SU-DHL-6 (cell line): ENCODE measurements around the gene ZNF513.

Experiments
- H2AFZ ChIP-seq: fragments of 200-600 bp; sonication (generic); 2 replicates; pipeline ENCODE4 v1.6.1; 2014; ENCODE audit warnings: low read depth, mild to moderate bottlenecking, moderate library complexity, mixed read lengths, antibody characterized with exemption, low read length; ENCODE audit not compliant: severe bottlenecking
- H3F3A ChIP-seq: fragments of 200-600 bp; shearing (Covaris generic); 2 replicates; pipeline ENCODE4 v1.6.0; 2016; ENCODE audit warnings: antibody characterized with exemption, mild to moderate bottlenecking; ENCODE audit not compliant: insufficient read depth
- H3K27ac ChIP-seq: fragments of 200-600 bp; sonication (generic); 2 replicates; pipeline ENCODE4 v1.5.1; 2016; ENCODE audit warnings: low read depth, mild to moderate bottlenecking, low read length, moderate library complexity, mixed read lengths
- H3K27me3 ChIP-seq: fragments of 200-600 bp; sonication (generic), shearing (Covaris generic); 2 replicates; pipeline ENCODE4 v1.6.0; 2014; ENCODE audit warnings: mild to moderate bottlenecking, low read length
- H3K36me3 ChIP-seq: fragments of 200-600 bp; sonication (generic); 2 replicates; pipeline ENCODE4 v1.6.1; 2014; ENCODE audit warnings: mild to moderate bottlenecking, low read length, mixed read lengths
- H3K4me2 ChIP-seq: fragments of 300-600, 200-600 bp; shearing (Covaris generic), sonication (generic); 2 replicates; pipeline ENCODE4 v1.6.0; 2014; ENCODE audit warnings: low read length, low read depth, mild to moderate bottlenecking; ENCODE audit not compliant: poor library complexity, severe bottlenecking
- H3K4me3 ChIP-seq: fragments of 200-600 bp; sonication (generic); 2 replicates; pipeline ENCODE4 v1.5.1; 2014; ENCODE audit warnings: antibody characterized with exemption, low read length, mild to moderate bottlenecking, mixed read lengths; ENCODE audit not compliant: insufficient read depth, poor library complexity, severe bottlenecking
- H3K79me2 ChIP-seq: fragments of 200-600 bp; sonication (generic); 2 replicates; pipeline ENCODE4 v1.6.1; 2014; ENCODE audit warnings: mild to moderate bottlenecking, low read length, moderate library complexity; ENCODE audit not compliant: insufficient read depth
- H3K9ac ChIP-seq: fragments of 200-600 bp; sonication (generic); 2 replicates; pipeline ENCODE4 v1.7.0; 2014; ENCODE audit warnings: mild to moderate bottlenecking, low read length
- H3K9me2 ChIP-seq: fragments of 200-600 bp; sonication (generic); replicated peaks from 2 replicates; pipeline ENCODE4 v1.6.1; 2014; ENCODE audit warnings: low read length; ENCODE audit not compliant: insufficient read depth
- H3K9me3 ChIP-seq: fragments of 200-600 bp; sonication (generic); 2 replicates; pipeline ENCODE4 v1.6.1; 2014; ENCODE audit warnings: low read length, mixed read lengths; ENCODE audit not compliant: insufficient read depth
- H4K20me1 ChIP-seq: fragments of 200-600 bp; sonication (generic); 2 replicates; pipeline ENCODE4 v1.6.1; 2014; ENCODE audit warnings: low read depth, mild to moderate bottlenecking, antibody characterized with exemption, low read length, moderate library complexity, mixed read lengths
- CTCF ChIP-seq: fragments of 200-600 bp; sonication (generic); IDR thresholded peaks from one replicate; pipeline ENCODE4 v1.5.1; 2017; ENCODE audit warnings: antibody characterized with exemption, mild to moderate bottlenecking, low read length, moderate library complexity; ENCODE audit not compliant: insufficient read depth, poor library complexity, severe bottlenecking
- EZH2phosphoT487 ChIP-seq: fragments of 200-600 bp; sonication (generic), shearing (Covaris generic); conservative IDR thresholded peaks from 2 replicates; pipeline ENCODE4 v1.6.1; 2018; ENCODE audit warnings: mild to moderate bottlenecking, antibody characterized with exemption, low read length, moderate library complexity, mixed read lengths

The ZNF513 gene

GRCh38 chr2:27363933-27364332 is 16.6 kb downstream of the ZNF513 start:
- H3K9me3 ChIP-seq: no peaks in the 10 kb centered on the region
- no peaks in the 10 kb centered on the region for H3K79me2 ChIP-seq
- H3K4me2 ChIP-seq: no peak overlapping the region
- no peak overlapping the region for H3K4me3 ChIP-seq
- H2AFZ ChIP-seq: no peak overlapping the region
- H3F3A ChIP-seq: 0 out of 2 replicates have a peak, but pooled peaks cover 12% of the 10 kb centered on the region
- H3K27ac ChIP-seq: no peak overlapping the region
- no peaks in the 10 kb centered on the region for H3K9me2 ChIP-seq
- no peak overlapping the region for H3K9ac ChIP-seq
- no peaks in the 10 kb centered on the region for H4K20me1 ChIP-seq
- H3K36me3 ChIP-seq: peaks cover 3% of the 10 kb centered on the region; the same call in 1 of the 2 replicates
- H3K27me3 ChIP-seq: no peaks in the 10 kb centered on the region
- TF ChIP-seq CTCF (no peak), EZH2phosphoT487 (no peak)

GRCh38 chr2:27362678-27363420 is 17.7 kb downstream of the ZNF513 start:
- Histone ChIP-seq H3K36me3 (peaks cover 3% of the 10 kb centered on the region; the same call in 1 of the 2 replicates), H3F3A (0 out of 2 replicates have a peak, but pooled peaks cover 6% of the 10 kb centered on the region), H3K79me2 (peaks cover 9% of the 10 kb centered on the region), H3K9me3 (no peaks in the 10 kb centered on the region), H3K4me3 (no peak overlapping the region), H3K27me3 (no peaks in the 10 kb centered on the region), H2AFZ (no peak overlapping the region), H3K27ac (no peak overlapping the region), H3K4me2 (no peak overlapping the region), H4K20me1 (no peaks in the 10 kb centered on the region), H3K9me2 (no peaks in the 10 kb centered on the region), H3K9ac (no peak overlapping the region)
- no peak for TF ChIP-seq EZH2phosphoT487
- no peak for TF ChIP-seq CTCF

GRCh38 chr2:27356382-27357181 is 24.0 kb downstream of the ZNF513 start, which contains the start of gene GTF3C2:
GTF3C2 (minus strand) TSS chr2:27356764; CDS start chr2:27343554, 13,210 bp downstream.
- Histone ChIP-seq H3K9me2 (no peaks in the 10 kb centered on the region), H3K27ac (peak within 1 kb of the TSS; percentile 80), H4K20me1 (no peaks in the 10 kb centered on the region), H3K9me3 (no peaks in the 10 kb centered on the region), H3F3A (no peaks in the 10 kb centered on the region), H3K36me3 (no peaks in the 10 kb centered on the region), H3K27me3 (no peaks in the 10 kb centered on the region), H3K4me2 (peak within 1 kb of the TSS; percentile 70), H3K79me2 (peaks cover 68% of the 10 kb centered on the region), H3K9ac (peak within 1 kb of the TSS; percentile 98), H3K4me3 (peak within 1 kb of the TSS; percentile 87), H2AFZ (peak within 1 kb of the TSS; percentile 78)
- TF ChIP-seq CTCF (no peak), EZH2phosphoT487 (no peak)
